Right lobe of liver (tissue), 6 donors: Measurements from ENCODE around the gene MAPKAPK2. TPM values are rescaled to one million over a fixed set of nuclear protein-coding genes. Genes with fewer than 3 reads are reported as not detected.

Experiments used
- ATAC-seq, 4 donors: fragments of 200-7000 bp; cut with Tn5 transposase; one replicate each; pipeline ENCODE4 v1.9.1; 2020; ENCODE audit warnings: mild to moderate bottlenecking in 4 of 4, moderate library complexity in 4 of 4
- DNase-seq, 3 donors: peaks; one replicate each; pipeline ENCODE4 v3.0.0-alpha.2; 2020
- H3K27ac ChIP-seq, 3 donors: fragments of 200-600 bp; one replicate each; pipeline ENCODE4 v1.8.0; 2022
- H3K27me3 ChIP-seq, 2 donors: fragments of 200-600 bp; one replicate each; pipeline ENCODE4 v1.8.0; 2022
- H3K36me3 ChIP-seq, 4 donors: fragments of 200-600 bp; sonication (generic) in 1 of 4; one replicate each; pipeline versions ENCODE4 v1.5.1 to v1.8.0; 2017 to 2022; ENCODE audit warnings: control low read depth in 1 of 4
- H3K4me1 ChIP-seq, 4 donors: fragments of 200-600 bp; sonication (generic) in 1 of 4; one replicate each; pipeline versions ENCODE4 v1.5.1 to v1.8.0; 2017 to 2022; ENCODE audit warnings: control low read depth in 1 of 4
- H3K4me3 ChIP-seq, 3 donors: fragments of 200-600 bp; one replicate each; pipeline ENCODE4 v1.8.0; 2022
- H3K9me3 ChIP-seq, 4 donors: fragments of 200-600 bp; sonication (generic) in 1 of 4; one replicate each; pipeline versions ENCODE4 v1.5.1 to v1.8.0; 2017 to 2022; ENCODE audit warnings: control low read depth in 1 of 4
- POLR2A ChIP-seq: fragments of 450-650 bp; IDR thresholded peaks from one replicate; pipeline ENCODE4 v1.6.1; 2017; ENCODE audit warnings: antibody characterized with exemption, mild to moderate bottlenecking
- WGBS: methylation state at CpG from one replicate; pipeline ENCODE4 v1.1.6; 2018; ENCODE audit warnings: low coverage, low lambda C conversion rate; ENCODE audit not compliant: insufficient coverage; ENCODE audit errors: missing lambda C conversion rate; 5-methylcytosine and 5-hydroxymethylcytosine counted together
- intact Hi-C, 2 donors: fragments of 100-400 bp; cut with DNase I; formaldehyde crosslinking; loops; one replicate each; pipeline versions ENCODE4 v1.11.2 to v1.14.1; 2022
- total RNA-seq, 6 experiments: library from RNA; depleted of rRNA in 2 of 6; stranded (reverse); fragments of >200 nt in 2 of 6; fragmentation: NEBNext Ultra II Directional in 3 of 6; extraction: Animal tissue kit (Norgen Biotek cat#: 25700) in 3 of 6; gene quantifications; one replicate each; pipeline versions ENCODE4 v1.1.0 to v1.2.4, GENCODE V29; 2016 to 2023
- TF ChIP-seq, protein P1 (sequence below), 4 donors: fragments of 200-600 bp in 3 of 4; fragments of 450-650 bp in 1 of 4; IDR thresholded peaks; one replicate each; pipeline versions ENCODE4 v1.5.1 to v1.8.0; 2016 to 2022; ENCODE audit warnings: antibody characterized with exemption in 4 of 4, mild to moderate bottlenecking in 2 of 4
- donor health status: DM: no; HTN: yes; CAD: no.
- donor health status: DM: no; HTN: no; CAD: no.
- donor health status: DM: no; HTN: no; CAD: no.
- donor health status: DM: no; HTN: yes; CAD: no.
- donor health status: DM: no; HTN: yes; CAD: no.

The MAPKAPK2 gene
- total RNA-seq, 6 experiments from 2014 or later, result 25.6 to 46.6 (median 34.0) TPM

- WGBS, result 6% methylated on average over 4 of the region's 4 CpGs
- no peaks in the 10 kb centered on the region for H3K27me3 ChIP-seq
- TF ChIP-seq POLR2A, result peak; percentile 18
- TF ChIP-seq, protein P1, sequence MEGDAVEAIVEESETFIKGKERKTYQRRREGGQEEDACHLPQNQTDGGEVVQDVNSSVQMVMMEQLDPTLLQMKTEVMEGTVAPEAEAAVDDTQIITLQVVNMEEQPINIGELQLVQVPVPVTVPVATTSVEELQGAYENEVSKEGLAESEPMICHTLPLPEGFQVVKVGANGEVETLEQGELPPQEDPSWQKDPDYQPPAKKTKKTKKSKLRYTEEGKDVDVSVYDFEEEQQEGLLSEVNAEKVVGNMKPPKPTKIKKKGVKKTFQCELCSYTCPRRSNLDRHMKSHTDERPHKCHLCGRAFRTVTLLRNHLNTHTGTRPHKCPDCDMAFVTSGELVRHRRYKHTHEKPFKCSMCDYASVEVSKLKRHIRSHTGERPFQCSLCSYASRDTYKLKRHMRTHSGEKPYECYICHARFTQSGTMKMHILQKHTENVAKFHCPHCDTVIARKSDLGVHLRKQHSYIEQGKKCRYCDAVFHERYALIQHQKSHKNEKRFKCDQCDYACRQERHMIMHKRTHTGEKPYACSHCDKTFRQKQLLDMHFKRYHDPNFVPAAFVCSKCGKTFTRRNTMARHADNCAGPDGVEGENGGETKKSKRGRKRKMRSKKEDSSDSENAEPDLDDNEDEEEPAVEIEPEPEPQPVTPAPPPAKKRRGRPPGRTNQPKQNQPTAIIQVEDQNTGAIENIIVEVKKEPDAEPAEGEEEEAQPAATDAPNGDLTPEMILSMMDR (IDR thresholded peaks at IDR 0.05), result no peak
- H3K27ac ChIP-seq, result peak overlapping the region; percentile 28 to 85 (median 75)
- peak; percentile 88 to 93 (median 90) for ATAC-seq
- DNase-seq, result peak; percentile 60 to 87 (median 76)
- H3K9me3 ChIP-seq, result no peaks in the 10 kb centered on the region
- intact Hi-C loops, result no loop called here
- no peaks in the 10 kb centered on the region for H3K36me3 ChIP-seq
- peak overlapping the region in 1 of 3 donors; percentile 6 for H3K4me3 ChIP-seq
- peaks cover 8 to 58% (median 25%) of the 10 kb centered on the region in 4 donors for H3K4me1 ChIP-seq
Measured at GRCh38 chr1:206699626-206700025, 14.9 kb downstream of the MAPKAPK2 start.

- DNase-seq (no peak), ATAC-seq (peak in 3 of 4 donors; percentile 3 to 38 (median 8))
- peak overlapping the region; percentile 28 to 85 (median 75) for H3K27ac ChIP-seq
- H3K27me3 ChIP-seq, result no peaks in the 10 kb centered on the region
- peak overlapping the region in 1 of 3 donors; percentile 6 for H3K4me3 ChIP-seq
- H3K4me1 ChIP-seq, result peaks cover 8 to 63% (median 25%) of the 10 kb centered on the region in 4 donors
- H3K36me3 ChIP-seq, result no peaks in the 10 kb centered on the region
- TF ChIP-seq, protein P1 (IDR thresholded peaks at IDR 0.05), result no peak
- no peak for TF ChIP-seq POLR2A
- intact Hi-C loops, result no loop called here
- 6% methylated on average over 2 of the region's 2 CpGs for WGBS
- H3K9me3 ChIP-seq, result no peaks in the 10 kb centered on the region
Measured at GRCh38 chr1:206700445-206701036, 15.8 kb downstream of the MAPKAPK2 start.

DNA sequence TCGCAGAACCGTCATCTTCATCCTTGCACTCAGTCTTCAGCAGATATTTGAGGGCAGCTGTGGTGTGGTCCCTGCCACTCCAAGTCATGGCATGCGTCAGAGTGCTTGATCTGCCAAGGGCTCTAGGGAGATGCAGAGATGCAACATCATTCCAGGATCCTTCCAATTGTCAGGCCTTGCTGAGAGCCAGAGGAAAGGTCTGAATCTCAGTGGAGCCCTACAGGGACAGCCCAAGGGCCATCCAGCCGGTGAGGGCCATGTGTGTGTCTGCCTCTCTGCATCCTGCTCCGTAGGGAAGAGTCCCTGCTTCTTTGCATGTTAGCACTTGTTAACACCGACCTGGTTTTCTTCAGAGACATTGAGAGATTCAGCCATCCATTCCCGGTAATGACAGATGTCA is 17.6 kb downstream of the MAPKAPK2 start:
- TF ChIP-seq, protein P1 (IDR thresholded peaks at IDR 0.05), result no peak
- TF ChIP-seq POLR2A, result no peak
- no peaks in the 10 kb centered on the region for H3K9me3 ChIP-seq
- no peak overlapping the region for H3K27ac ChIP-seq
- no peaks in the 10 kb centered on the region for H3K27me3 ChIP-seq
- ATAC-seq (no peak), DNase-seq (no peak)
- H3K4me1 ChIP-seq, result peaks cover 8 to 70% (median 26%) of the 10 kb centered on the region in 4 donors
- WGBS, result 83% methylated on average over 6 of the region's 7 CpGs
- intact Hi-C loops, result no loop called here
- no peak overlapping the region for H3K4me3 ChIP-seq
- H3K36me3 ChIP-seq, result no peaks in the 10 kb centered on the region

DNA sequence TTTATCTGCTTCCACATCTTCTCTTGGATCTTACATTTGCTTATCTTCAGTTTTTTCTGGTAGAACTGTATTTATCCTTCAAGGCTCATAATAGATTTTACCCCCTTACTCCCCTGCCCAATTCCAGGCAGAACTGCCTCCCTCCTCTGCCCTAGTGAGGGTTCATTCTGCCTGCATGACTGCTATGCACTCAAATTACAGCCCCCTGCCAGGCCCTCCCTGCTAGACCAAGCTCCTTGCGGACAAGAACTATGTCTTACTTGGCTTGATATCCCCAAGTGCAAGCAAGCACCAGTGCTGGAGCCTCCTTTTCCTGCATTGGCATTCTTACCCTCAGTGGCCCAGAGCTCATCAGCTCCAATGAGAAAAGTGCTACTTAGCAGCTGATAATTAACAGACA is 18.1 kb downstream of the MAPKAPK2 start:
- ATAC-seq, result no peak
- Histone ChIP-seq H3K9me3 (no peaks in the 10 kb centered on the region), H3K36me3 (no peaks in the 10 kb centered on the region), H3K4me1 (peaks cover 8 to 70% (median 25%) of the 10 kb centered on the region in 4 donors), H3K27ac (no peak overlapping the region), H3K27me3 (no peaks in the 10 kb centered on the region), H3K4me3 (no peak overlapping the region)
- DNase-seq, result no peak
- TF ChIP-seq POLR2A, result no peak
- TF ChIP-seq, protein P1 (IDR thresholded peaks at IDR 0.05), result no peak
- 100% methylated on average over 1 of the region's 1 CpG for WGBS
- intact Hi-C loops, result no loop called here
